NCI-H2196 (cell line): ENCODE measurements around the gene TRIM2.
"Not testable (repeated sequence)": the region's sequence is repeated elsewhere in the genome, so short reads cannot be mapped to it uniquely, and the experiment has no call there.

Experiments
- DNase-seq: peaks from one replicate; lab custom pipeline; 2025; ENCODE audit not compliant: unreplicated experiment; lab: John Stamatoyannopoulos, UW

TRIM2 gene

GRCh38 chr4:153189016-153189801 is 15.0 kb upstream of the TRIM2 start:
- no peak for DNase-seq

DNA sequence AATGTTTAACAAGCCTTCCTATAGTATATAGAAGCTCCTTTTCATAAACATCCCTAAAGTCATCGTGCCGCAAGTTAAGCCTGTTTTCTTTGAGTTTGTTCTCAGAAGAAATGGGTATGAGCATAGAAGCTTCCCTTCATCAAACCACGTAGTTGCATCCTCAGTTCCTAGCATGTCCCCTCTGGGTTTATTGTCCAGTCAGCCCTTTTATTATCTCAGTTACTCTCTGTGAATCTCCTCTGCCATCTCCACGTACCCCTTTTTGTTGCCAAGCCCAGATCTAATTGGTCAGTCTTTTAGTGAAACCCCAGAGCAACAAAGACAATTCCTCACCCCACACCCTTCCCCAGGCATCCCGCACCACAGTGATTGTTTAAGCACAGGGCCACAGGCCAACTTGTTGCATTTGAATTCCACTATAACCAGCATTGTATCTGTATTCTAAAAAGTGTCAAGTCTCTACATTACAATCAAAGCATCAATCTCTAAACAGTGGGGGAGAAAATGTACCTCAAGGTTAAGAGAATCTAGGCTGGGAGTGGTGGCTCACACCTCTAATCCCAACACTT is 12.4 kb upstream of the TRIM2 start:
- no peak for DNase-seq

GRCh38 chr4:153197301-153197700 is 6.9 kb upstream of the TRIM2 start:
- DNase-seq = no peak

GRCh38 chr4:153198719-153199118 is 5.5 kb upstream of the TRIM2 start:
- no peak for DNase-seq

DNA sequence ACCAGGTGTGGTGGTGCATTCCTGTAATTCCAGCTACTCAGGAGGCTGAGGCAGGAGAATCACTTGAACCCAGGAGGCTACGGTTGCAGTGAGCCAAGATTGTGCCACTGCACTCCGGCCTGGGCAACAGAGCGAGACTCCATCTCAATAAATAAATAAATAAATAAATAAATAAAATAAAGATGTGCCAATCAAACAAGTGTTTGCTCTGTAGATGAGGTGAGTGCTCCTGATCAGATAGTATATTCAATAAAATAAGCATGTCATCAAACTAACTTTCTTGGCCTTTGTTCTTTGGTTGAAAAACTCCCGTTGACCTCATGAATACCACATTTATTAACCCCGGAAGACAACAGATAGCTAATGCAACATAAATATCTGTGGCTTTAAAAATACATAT is 497 bp upstream of the TRIM2 start:
- DNase-seq = not testable (repeated sequence)

DNA sequence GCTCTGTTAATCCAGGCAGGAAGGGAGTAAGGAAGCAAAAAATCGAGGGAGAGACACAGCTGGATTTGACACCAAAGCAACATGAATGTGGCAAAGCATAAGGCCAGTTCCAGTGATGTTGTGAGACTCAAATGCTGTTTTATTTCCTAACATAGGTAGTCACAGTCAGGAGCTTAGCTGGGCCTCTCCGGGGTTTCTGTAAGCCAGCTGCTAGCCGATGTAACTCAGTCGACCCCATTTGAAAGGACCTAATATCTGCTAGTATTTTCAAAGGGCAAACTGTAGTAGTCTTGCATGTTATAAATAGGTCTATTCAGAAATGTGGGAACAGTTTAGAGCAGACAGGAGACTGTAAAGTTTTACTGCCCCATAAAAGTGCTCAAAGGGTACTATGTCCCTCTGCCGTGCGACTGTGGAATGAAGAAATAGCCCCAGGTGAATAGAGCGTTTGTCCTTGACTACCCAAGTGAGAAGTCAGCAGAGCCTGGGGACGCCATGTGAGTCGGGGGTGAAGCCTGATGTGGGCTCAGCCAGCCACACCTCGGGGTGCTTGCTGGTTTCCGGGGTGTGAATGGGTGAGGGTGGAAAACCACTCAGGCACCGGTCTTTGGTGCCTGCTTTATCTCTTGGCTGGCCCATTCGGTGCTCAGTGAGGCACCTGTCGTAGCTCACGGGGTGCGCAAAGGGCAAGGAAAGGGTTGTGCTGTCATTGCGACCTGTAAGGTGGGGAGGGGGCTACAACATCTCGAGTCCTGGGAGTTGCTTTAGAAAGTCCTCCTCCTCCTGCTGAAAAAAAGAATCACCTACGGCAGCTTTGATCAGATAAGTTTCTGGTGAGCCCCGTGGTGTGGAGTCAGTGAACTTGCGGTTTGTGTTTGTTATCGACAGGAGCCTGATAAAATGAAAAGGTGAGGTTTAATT is 745 bp downstream of the TRIM2 start:
- no peak for DNase-seq

GRCh38 chr4:153205757-153206156 is 1.5 kb downstream of the TRIM2 start:
- no peak for DNase-seq

- no peak for DNase-seq
Observed at GRCh38 chr4:153206534-153206933, 2.3 kb downstream of the TRIM2 start.

DNA sequence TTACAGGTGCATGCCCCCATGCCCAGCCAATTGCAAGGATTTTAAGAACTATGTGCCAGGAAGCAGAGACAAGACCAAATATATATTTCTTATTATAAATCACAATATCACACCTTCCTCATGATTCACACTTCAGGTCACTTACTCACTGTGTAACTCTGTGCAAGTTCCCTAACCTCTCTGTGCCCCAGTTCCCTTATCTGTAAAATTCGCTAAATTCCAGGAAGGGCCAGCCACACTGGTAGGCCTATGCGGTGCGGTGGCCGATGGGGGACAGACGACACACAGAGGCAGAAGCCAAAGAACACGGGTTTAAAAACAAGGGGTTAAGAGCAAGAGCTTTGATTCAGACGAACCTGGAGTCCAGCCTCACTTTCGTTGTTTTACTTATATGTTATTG is 2.8 kb downstream of the TRIM2 start:
- DNase-seq = no peak

- DNase-seq = no peak
Observed at GRCh38 chr4:153207567-153207966, 3.3 kb downstream of the TRIM2 start.

GRCh38 chr4:153209410-153209809 is 5.2 kb downstream of the TRIM2 start:
- peak; percentile 13 for DNase-seq

- DNase-seq = no peak
Observed at GRCh38 chr4:153210727-153211126, 6.5 kb downstream of the TRIM2 start.

GRCh38 chr4:153211986-153212728 is 7.9 kb downstream of the TRIM2 start:
- DNase-seq = no peak

GRCh38 chr4:153212736-153213135 is 8.5 kb downstream of the TRIM2 start:
- peak; percentile 1 for DNase-seq

DNA sequence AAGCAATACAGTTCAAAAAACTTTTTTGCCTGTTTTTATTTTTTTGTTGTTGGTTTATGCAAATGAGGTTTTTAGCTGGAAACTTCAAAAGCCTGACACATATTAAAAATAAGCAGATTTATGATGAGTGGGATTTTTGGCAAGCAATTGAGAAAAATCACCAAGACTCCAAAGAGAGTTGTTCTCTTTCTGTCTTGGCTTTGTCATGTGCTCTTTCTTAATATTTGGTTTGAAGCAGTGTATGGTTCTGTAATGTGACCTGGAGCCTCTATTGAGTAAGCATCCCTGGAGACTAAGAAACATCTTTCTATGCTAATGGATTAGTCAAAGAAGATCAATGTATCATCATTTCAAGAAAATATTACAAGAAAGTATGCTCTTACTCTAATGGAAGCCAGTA is 11.7 kb downstream of the TRIM2 start:
- no peak for DNase-seq

DNA sequence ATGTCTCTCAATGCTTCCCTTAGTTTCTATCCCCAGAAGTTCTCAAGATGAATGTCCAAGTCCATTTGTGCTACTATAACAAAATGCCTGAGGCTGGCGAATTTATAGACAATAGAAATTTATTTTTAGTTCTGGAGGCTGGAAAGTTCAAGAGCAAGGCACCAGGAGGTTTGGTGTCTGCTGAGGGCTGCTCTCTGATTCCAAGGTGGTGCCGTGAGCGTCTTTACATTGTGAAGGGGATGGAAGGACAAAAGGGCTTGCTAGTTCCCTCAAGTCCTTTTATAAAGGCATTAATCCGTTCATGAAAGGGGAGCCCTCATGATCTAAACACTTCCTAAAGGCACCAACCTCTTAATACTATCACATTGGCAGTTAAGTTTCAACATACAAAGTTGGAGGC is 12.3 kb downstream of the TRIM2 start:
- no peak for DNase-seq

- DNase-seq = no peak
Observed at GRCh38 chr4:153217440-153217839, 13.2 kb downstream of the TRIM2 start.

GRCh38 chr4:153218961-153219360 is 14.7 kb downstream of the TRIM2 start:
- DNase-seq = no peak

DNA sequence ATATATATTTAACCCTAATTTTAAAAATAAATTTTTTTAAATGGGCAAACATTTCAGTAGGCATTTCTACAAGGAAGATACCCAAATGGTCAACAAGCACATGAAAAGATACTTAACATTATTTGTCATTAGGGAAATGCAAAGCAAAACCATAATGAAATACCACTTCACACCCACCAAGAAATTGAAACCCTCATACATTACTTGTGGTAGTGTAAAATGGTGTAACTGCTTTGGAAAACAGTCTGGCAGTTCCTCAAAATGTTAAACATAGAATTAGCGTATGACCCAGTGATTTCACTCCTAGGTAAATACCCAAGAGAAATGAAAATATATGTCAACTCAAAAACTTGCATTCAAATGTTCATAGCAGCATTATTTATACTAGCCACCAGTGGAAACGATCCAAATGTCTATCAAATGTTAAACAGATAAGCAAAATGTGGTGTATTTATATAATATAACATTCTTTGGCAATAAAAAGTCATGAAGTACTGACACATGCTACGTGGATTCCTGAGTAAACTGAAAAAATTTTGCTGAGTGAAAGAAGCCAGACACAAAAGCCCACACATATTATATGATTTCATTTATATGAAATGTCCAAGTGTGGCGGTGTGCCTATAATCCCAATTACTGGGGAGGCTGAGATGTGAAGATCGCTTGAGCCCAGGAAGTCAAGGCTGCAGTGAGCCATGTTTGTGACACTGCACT is 16.6 kb downstream of the TRIM2 start:
- no peak for DNase-seq
